GM12875 (cell line): ENCODE measurements around the gene MCM8.

ENCODE experiments used
- H3K4me3 ChIP-seq: one replicate; pipeline ENCODE4 v1.5.1; 2011; ENCODE audit warnings: low read depth, low read length, control low read depth
- TF ChIP-seq, protein P1 (sequence below): IDR thresholded peaks from 2 replicates; pipeline ENCODE4 v1.5.1; 2011; ENCODE audit warnings: low read depth, mild to moderate bottlenecking, control low read depth, inconsistent platforms, low read length, moderate library complexity, borderline replicate concordance; ENCODE audit not compliant: insufficient read depth

The MCM8 gene

DNA sequence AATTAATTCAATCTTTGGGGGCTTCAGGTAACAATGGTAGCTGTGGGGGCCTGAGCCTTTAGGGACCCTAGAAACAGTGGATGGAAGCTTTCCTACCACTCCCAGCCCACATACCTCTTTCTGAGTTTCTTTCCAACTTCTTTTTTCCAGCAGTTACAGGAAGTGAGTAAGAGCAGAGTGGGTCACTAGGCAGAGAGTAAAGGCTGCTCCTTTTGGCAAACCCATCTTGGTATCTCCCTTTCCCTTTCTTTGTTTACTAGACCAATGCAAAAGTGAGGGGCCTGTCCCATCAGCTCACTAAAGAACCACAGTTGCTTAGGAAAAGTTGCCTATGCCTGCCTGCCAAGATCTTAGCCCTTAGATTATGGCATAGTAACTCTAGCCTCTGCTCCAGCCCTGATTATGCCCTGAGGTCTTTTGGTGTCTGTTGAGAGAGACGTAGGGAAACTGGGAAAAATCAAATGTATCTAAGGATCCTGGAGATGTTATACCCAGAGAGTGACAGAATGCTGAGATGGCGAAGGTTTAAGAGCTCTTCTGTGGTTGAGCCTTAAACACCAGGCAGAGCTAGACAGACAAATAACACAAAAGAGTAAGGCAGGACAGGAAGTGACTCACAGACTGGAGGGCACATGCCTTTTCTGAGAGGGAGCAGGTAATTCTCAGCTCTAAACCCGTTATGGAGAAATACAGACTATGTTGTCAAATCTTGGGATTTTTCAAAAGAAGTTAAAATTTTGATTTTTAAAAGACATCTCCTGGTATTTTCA lies 31.4 kb upstream of the MCM8 start:
- no peak overlapping the region for H3K4me3 ChIP-seq
- TF ChIP-seq, protein P1, sequence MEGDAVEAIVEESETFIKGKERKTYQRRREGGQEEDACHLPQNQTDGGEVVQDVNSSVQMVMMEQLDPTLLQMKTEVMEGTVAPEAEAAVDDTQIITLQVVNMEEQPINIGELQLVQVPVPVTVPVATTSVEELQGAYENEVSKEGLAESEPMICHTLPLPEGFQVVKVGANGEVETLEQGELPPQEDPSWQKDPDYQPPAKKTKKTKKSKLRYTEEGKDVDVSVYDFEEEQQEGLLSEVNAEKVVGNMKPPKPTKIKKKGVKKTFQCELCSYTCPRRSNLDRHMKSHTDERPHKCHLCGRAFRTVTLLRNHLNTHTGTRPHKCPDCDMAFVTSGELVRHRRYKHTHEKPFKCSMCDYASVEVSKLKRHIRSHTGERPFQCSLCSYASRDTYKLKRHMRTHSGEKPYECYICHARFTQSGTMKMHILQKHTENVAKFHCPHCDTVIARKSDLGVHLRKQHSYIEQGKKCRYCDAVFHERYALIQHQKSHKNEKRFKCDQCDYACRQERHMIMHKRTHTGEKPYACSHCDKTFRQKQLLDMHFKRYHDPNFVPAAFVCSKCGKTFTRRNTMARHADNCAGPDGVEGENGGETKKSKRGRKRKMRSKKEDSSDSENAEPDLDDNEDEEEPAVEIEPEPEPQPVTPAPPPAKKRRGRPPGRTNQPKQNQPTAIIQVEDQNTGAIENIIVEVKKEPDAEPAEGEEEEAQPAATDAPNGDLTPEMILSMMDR = no peak

DNA sequence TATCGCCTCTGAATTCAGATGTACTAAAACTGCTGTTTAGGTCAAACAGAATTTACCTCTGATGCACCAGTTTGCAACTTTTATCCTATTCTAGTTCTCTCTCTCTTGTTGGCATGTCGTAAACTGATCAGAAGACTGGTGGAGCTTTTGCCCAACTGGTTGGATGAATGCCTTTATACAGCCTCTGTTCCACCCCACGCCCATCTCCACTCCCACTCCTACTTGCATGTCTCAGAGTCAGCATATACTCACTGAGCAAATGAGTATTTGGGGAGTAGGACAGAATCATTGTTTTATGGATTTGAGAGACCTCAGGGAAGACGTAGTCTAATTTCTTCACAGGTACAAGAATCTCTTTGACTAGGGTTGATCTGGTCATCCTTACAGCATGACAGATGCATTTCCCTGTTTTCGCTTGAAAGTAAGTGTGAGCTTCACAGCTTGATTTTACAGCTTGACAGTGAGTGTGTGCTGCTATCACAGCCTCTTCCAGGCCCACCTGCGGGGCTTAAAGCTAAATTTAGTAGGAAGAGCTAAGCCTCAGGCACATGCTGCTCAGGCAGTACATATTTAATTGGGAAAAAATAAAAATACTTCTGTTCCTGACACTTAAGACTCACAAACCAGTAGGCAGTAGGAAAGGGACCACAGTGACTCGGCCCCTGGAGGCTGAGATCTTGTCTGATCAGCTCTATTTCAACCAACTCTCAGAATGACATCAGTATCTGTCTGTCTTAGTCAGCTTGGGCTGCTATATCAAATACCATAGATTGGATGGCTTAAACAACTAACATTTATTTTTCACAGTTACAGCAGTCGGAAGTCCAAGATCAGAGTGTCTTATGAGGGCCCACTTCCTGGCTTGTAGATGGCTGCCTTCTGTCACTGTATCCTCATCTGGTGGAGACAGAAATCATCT lies 30.6 kb upstream of the MCM8 start:
- TF ChIP-seq, protein P1 = no peak
- H3K4me3 ChIP-seq = no peak overlapping the region

DNA sequence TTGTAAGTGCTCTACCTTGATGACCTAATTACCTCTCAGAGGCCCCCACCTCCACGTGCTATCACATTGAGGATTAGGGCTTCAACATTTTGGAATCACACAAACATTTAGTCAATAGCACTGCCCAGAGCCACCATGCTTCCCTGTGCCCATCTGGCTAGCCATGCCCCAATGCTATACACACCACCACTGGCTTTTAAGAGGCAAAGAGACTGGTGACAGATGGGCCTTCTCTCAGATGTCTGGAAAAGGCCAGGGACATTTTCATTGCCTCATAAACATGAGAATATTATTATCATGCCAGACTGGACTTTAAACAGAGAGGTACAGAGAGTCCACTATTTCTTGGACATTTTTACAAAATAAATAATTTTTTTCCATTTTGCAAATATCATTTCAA lies 29.9 kb upstream of the MCM8 start:
- H3K4me3 ChIP-seq = no peak overlapping the region
- TF ChIP-seq, protein P1 = no peak

DNA sequence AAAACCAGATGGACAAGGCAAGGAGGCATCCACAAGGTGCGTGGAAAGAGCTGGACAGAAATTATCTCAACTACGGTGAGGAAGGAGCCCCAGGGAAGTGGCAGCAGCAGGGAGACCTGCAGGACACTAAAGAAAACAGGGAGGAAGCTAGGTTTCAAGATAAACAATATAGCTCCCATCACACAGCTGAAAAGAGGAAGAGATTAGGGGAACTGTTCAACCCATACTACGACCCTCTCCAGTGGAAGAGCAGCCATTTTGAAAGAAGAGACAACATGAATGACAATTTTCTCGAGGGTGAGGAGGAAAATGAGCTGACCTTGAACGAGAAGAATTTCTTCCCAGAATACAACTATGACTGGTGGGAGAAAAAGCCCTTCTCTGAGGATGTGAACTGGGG lies 27.0 kb upstream of the MCM8 start:
- TF ChIP-seq, protein P1 = no peak
- no peak overlapping the region for H3K4me3 ChIP-seq

DNA sequence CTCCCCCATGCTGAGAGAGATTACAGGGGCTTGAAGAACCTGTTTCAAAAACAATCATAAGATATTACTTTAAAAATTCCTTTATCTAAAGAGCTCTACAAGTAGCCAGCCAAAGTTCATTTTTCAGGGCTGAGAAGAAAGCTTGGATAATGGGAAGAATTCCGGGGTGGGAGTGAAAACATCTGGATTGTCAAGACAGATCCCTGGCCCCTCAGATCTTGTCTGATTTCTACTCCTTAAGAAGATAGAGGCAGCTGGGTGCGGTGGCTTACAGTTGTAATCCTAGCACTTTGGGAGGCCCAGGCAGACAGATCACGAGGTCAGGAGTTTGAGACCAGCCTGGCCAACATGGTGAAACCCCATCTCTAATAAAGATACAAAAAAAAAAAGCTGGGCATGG lies 24.9 kb upstream of the MCM8 start:
- TF ChIP-seq, protein P1 = no peak
- H3K4me3 ChIP-seq = no peak overlapping the region

DNA sequence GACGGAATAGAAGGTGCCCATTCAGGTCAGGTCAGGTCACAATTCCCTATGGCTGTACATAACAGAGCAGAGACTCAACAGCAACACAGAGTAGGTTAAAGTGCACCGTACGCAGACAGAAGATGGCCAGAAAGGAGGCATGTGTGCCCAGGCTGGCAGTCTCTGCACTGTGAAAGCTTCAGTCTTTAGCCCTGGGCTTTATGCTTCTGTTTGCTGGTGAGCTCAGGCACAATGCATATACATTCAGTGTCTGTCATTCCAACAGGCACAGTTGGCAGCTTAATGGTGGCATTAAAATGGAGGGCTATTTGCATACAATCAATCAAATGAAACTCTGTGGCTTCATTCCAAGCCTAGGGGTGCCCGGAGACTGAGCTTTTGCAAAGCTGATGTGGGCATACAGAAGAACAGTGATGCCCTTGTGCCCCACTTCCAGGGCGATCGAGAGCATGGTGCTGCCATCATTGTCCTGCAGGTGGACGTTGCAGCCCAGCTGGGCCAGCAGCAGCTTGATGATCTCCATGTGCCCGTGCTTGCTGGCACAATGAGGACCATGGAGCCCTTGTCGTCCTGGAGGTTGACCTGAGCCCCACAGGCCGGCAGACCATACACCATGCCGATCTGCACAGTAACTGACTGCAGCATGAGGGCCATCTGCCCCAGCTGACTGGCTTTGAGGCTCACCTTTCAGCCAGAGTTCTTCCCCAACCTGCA lies 22.5 kb upstream of the MCM8 start:
- TF ChIP-seq, protein P1 = no peak

More for the DNA sequence above, 22.5 kb upstream of the MCM8 start:
- H3K4me3 ChIP-seq = no peak overlapping the region
